Measurements from ENCODE around the gene NANOS2. TPM values are rescaled to one million over a fixed set of nuclear protein-coding genes. Genes with fewer than 3 reads are reported as not detected.

NANOS2 gene
- total and polyA plus RNA-seq, 9 of the 15 experiments (the other 6 are each of a cell fraction or from before 2014, with no cell fraction given) = not detected

DNA sequence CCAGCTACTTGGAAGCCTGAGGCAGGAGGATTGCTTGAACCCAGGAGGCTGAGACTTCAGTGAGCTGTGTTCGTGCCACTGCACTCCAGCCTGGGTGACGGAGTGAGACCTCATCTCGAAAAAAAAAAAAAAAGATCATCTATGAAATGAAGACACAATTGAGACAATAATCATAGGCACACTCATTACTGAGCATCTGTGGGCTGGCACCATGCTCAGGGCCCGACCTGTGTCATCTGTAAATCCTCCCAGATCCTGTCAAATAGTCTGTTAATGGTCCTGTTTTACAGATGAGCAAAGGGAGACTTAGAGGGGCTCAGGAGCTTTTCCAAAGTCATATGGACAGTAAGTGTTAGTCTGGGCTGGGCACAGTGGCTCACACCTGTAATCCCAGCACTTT lies 4.1 kb upstream of the NANOS2 start:
- no peak overlapping the region for H3K4me3 ChIP-seq
- no peak overlapping the region for H3K27ac ChIP-seq (ENCODE audit: extremely low read depth, low read depth, low read length)
- WGBS (ENCODE audit: insufficient coverage, low coverage, missing lambda C conversion rate) = 3% methylated on average over 4 of the region's 4 CpGs
- DNase-seq (ENCODE audit: extremely low read depth in 1 of 4, low spot score in 3 of 4) = no peak
- BruUV-seq (replicated peaks) = no TSS peak
- no peak overlapping the region for H3K4me2 ChIP-seq (ENCODE audit: insufficient read depth, low read length)
- intact Hi-C loops (cut with micrococcal nuclease) (no loop called here), in situ Hi-C loops (cut with MboI) (loop anchor here (10.0 kb wide), 1 partner anchor 346 kb away; no protein-coding TSS in a partner anchor)
- no peak for FAIRE-seq
- CTCF ChIA-PET (ENCODE audit: low intra/inter-chr PET ratio) = no interaction called here
- H4K20me1 ChIP-seq (replicated peaks; ENCODE audit: control insufficient read depth, insufficient read depth, low read length) = no peaks in the 10 kb centered on the region
- H3K9ac ChIP-seq (ENCODE audit: insufficient read depth in 1 of 2, low read depth in 2 of 2, low read length in 2 of 2) = no peak overlapping the region
- ATAC-seq = no peak
- H3K27me3 ChIP-seq (ENCODE audit: control insufficient read depth in 2 of 2, insufficient read depth in 2 of 2, low read length in 2 of 2) = peaks cover 17 to 20% of the 10 kb centered on the region in 2 experiments; a peak in 4 of 5 replicates
- no peaks in the 10 kb centered on the region for H3K9me1 ChIP-seq (ENCODE audit: control insufficient read depth, insufficient read depth, low read length)
- H3K9me3 ChIP-seq (replicated peaks; ENCODE audit: control insufficient read depth, insufficient read depth, low read depth, low read length) = no peaks in the 10 kb centered on the region
- H3K4me1 ChIP-seq (replicated peaks in 1 of 2; ENCODE audit: control insufficient read depth in 2 of 2, insufficient read depth in 2 of 2, low read length in 2 of 2) = peaks cover 5 to 16% of the 10 kb centered on the region in 2 experiments; a peak in 4 of 5 replicates
- H3K79me2 ChIP-seq (ENCODE audit: control insufficient read depth, insufficient read depth, low read length) = no peaks in the 10 kb centered on the region
- H3K36me3 ChIP-seq (ENCODE audit: control insufficient read depth, insufficient read depth, low read length) = no peaks in the 10 kb centered on the region
- TF ChIP-seq KDM4B (IDR thresholded peaks at IDR 0.05; ENCODE audit: borderline replicate concordance in 2 of 2, low read depth in 1 of 2) = no peak
- TF ChIP-seq ZNF444 (CRISPR knock-in tag; IDR thresholded peaks at IDR 0.05) = no peak
- TF ChIP-seq TGIF2 (CRISPR knock-in tag; IDR thresholded peaks at IDR 0.05) = no peak
- no peak for TF ChIP-seq ATF3 (IDR thresholded peaks at IDR 0.05)
- no peak for TF ChIP-seq ATF3 (CRISPR knock-in tag; conservative IDR thresholded peaks at IDR 0.05)
- no peak for TF ChIP-seq FOXM1 (IDR thresholded peaks at IDR 0.05; ENCODE audit: low read depth)
- TF ChIP-seq FOXM1 (CRISPR knock-in tag; IDR thresholded peaks at IDR 0.05; ENCODE audit: low read depth) = no peak
- TF ChIP-seq, protein P1, sequence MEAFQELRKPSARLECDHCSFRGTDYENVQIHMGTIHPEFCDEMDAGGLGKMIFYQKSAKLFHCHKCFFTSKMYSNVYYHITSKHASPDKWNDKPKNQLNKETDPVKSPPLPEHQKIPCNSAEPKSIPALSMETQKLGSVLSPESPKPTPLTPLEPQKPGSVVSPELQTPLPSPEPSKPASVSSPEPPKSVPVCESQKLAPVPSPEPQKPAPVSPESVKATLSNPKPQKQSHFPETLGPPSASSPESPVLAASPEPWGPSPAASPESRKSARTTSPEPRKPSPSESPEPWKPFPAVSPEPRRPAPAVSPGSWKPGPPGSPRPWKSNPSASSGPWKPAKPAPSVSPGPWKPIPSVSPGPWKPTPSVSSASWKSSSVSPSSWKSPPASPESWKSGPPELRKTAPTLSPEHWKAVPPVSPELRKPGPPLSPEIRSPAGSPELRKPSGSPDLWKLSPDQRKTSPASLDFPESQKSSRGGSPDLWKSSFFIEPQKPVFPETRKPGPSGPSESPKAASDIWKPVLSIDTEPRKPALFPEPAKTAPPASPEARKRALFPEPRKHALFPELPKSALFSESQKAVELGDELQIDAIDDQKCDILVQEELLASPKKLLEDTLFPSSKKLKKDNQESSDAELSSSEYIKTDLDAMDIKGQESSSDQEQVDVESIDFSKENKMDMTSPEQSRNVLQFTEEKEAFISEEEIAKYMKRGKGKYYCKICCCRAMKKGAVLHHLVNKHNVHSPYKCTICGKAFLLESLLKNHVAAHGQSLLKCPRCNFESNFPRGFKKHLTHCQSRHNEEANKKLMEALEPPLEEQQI (IDR thresholded peaks at IDR 0.05) = no peak
- no peak for TF ChIP-seq NCOR1 (IDR thresholded peaks at IDR 0.05)
- TF ChIP-seq, protein P2, sequence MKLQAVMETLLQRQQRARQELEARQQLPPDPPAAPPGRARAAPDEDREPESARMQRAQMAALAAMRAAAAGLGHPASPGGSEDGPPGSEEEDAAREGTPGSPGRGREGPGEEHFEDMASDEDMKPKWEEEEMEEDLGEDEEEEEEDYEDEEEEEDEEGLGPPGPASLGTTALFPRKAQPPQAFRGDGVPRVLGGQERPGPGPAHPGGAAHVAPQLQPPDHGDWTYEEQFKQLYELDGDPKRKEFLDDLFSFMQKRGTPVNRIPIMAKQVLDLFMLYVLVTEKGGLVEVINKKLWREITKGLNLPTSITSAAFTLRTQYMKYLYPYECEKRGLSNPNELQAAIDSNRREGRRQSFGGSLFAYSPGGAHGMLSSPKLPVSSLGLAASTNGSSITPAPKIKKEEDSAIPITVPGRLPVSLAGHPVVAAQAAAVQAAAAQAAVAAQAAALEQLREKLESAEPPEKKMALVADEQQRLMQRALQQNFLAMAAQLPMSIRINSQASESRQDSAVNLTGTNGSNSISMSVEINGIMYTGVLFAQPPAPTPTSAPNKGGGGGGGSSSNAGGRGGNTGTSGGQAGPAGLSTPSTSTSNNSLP (IDR thresholded peaks at IDR 0.05; ENCODE audit: borderline replicate concordance, low read depth, low read length) = no peak
- no peak overlapping the region for H2AFZ ChIP-seq (ENCODE audit: low read depth, low read length)
- POLR2A ChIA-PET = interaction anchor here (1.2 kb wide), 1 partner anchor 16 kb away, joined by 4 read pairs; the partner anchor contains the start of gene MYPOP

Measured in K562 (cell line).